ENCODE data around the gene METTL23. TPM values are rescaled to one million over a fixed set of nuclear protein-coding genes. Genes with fewer than 3 reads are reported as not detected.
A peak's percentile ranks its signal among the peaks of the same experiment; 100 is the strongest.

The METTL23 gene
- total and polyA plus RNA-seq, 4 donors = 23.1 to 43.1 (median 36.1) TPM

DNA sequence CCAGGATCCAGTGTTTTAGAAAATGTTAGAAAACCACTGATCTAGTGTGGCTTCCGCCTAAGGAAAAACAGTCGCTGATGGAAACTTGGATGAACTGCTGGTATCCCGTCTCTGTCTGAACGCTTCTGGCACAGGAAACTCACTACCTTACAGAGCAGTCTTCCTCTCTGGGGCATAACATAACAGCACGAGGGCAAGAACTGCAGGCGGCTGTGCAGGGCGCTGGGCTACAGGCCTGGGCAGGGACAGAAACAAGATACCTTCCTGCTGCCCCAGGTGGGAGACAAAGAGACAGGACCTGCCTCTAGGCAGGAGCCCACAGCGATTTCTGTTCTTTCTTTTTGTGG, 26.4 kb upstream of the METTL23 start:
- Histone ChIP-seq H3K4me1 (ENCODE audit: control insufficient read depth in 5 of 5, insufficient read depth in 5 of 5, low read length in 5 of 5) (peaks cover 18 to 41% (median 29%) of the 10 kb centered on the region in 5 donors), H3K9ac (ENCODE audit: insufficient read depth in 1 of 2, low read length in 2 of 2) (peak overlapping the region in 1 of 2 donors; percentile 35), H3K27ac (ENCODE audit: low read depth in 1 of 2, low read length in 1 of 2) (peak overlapping the region; percentile 87 to 92), H3K27me3 (ENCODE audit: control insufficient read depth in 3 of 3, insufficient read depth in 3 of 3, low read length in 2 of 3) (no peaks in the 10 kb centered on the region), H3K4me3 (no peak overlapping the region), H3K9me3 (ENCODE audit: control insufficient read depth in 4 of 4, insufficient read depth in 3 of 4, low read length in 3 of 4) (peaks cover 0 to 2% (median 0%) of the 10 kb centered on the region in 4 donors), H3K36me3 (ENCODE audit: control insufficient read depth in 4 of 4, insufficient read depth in 4 of 4, low read length in 4 of 4) (peaks cover 0 to 5% (median 0%) of the 10 kb centered on the region in 4 donors)
- ATAC-seq (ENCODE audit: insufficient read depth, low FRiP score) = no peak
- no peak for DNase-seq
- 58 to 76% methylated on average over 8 of the region's 8 CpGs for WGBS, 2 donors
- TF ChIP-seq, protein P1, sequence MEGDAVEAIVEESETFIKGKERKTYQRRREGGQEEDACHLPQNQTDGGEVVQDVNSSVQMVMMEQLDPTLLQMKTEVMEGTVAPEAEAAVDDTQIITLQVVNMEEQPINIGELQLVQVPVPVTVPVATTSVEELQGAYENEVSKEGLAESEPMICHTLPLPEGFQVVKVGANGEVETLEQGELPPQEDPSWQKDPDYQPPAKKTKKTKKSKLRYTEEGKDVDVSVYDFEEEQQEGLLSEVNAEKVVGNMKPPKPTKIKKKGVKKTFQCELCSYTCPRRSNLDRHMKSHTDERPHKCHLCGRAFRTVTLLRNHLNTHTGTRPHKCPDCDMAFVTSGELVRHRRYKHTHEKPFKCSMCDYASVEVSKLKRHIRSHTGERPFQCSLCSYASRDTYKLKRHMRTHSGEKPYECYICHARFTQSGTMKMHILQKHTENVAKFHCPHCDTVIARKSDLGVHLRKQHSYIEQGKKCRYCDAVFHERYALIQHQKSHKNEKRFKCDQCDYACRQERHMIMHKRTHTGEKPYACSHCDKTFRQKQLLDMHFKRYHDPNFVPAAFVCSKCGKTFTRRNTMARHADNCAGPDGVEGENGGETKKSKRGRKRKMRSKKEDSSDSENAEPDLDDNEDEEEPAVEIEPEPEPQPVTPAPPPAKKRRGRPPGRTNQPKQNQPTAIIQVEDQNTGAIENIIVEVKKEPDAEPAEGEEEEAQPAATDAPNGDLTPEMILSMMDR (IDR thresholded peaks at IDR 0.05; ENCODE audit: control extremely low read depth, extremely low read depth) = no peak

DNA sequence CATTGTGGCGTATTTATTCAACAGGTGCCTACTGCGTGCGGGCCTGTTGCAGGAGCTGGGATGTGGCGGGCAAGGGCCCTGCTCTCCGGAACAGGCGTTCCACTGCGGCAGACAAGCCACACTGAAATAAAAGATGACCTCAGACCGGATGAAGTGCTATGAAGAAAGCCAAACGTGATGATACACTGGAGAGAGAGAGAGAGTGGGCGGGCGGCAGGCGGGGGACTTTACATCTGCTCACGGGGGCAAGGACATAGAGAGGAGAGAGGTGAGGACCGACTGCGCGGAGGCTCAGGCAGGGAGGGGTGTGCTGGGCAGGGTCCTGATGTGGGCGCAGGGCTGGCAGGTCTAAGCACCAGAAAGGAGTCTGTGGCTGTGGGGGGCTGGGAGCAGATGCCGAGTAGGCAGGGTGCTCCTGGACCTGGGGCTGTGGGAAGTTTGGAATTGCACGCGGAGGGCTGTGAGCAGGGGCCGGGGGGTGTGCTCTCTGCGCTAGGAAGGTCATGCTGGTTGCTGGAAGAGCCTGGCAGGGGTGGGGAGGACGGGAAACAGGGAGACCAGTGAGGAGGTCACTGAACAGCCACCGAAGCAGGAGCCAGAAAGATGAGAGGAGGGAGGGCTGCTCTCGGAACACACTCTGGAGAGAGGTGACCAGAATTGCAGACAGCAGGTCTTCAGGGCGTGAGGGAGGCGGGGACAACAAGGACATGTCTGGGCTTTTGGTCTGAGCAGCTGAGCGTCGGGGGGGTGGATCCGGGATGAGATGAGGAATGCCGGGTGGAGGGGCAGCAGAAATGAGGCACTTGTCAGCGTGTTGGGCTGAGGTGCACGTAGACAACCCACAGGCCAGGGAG, 25.8 kb upstream of the METTL23 start:
- Histone ChIP-seq H3K4me3 (no peak overlapping the region), H3K27ac (ENCODE audit: low read depth in 1 of 2, low read length in 1 of 2) (peak overlapping the region; percentile 87 to 92), H3K36me3 (ENCODE audit: control insufficient read depth in 4 of 4, insufficient read depth in 4 of 4, low read length in 4 of 4) (peaks cover 0 to 5% (median 0%) of the 10 kb centered on the region in 4 donors), H3K9me3 (ENCODE audit: control insufficient read depth in 4 of 4, insufficient read depth in 3 of 4, low read length in 3 of 4) (no peaks in the 10 kb centered on the region), H3K27me3 (ENCODE audit: control insufficient read depth in 3 of 3, insufficient read depth in 3 of 3, low read length in 2 of 3) (no peaks in the 10 kb centered on the region), H3K9ac (ENCODE audit: insufficient read depth in 1 of 2, low read length in 2 of 2) (peak overlapping the region in 1 of 2 donors; percentile 35), H3K4me1 (ENCODE audit: control insufficient read depth in 5 of 5, insufficient read depth in 5 of 5, low read length in 5 of 5) (peaks cover 18 to 39% (median 28%) of the 10 kb centered on the region in 5 donors)
- TF ChIP-seq, protein P1 (IDR thresholded peaks at IDR 0.05; ENCODE audit: control extremely low read depth, extremely low read depth) = no peak
- ATAC-seq (ENCODE audit: insufficient read depth, low FRiP score) (peak; percentile 17), DNase-seq (peak; percentile 76 to 91 (median 84))
- WGBS, 2 donors = 46 to 62% methylated on average over 33 of the region's 33 CpGs

DNA sequence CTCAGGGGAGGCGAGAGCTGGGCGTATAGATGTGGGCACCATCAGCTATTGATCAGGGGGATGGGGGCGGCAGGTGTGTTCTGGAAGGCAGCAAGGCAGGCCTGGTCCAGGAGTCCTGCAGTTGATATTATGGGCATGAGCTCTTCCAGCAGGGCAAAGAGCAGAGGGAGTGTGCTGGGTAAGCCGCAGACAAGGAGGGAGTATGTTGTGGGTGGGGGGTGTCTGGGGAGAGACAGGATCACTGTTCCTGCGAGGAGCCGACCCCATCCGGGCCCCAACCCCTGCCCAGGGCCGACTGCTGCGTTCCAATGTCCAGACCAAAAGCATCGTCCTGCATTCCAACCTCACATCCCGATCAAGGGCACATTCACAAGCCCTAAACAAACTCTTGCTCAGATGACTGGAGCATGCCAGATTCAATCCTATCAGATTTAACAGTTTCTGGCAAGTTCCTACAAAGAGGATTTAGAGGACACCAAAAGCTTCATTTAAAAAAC, 25.1 kb upstream of the METTL23 start:
- WGBS, 2 donors = 63 to 92% methylated on average over 11 of the region's 11 CpGs
- peak overlapping the region in 1 of 2 donors; percentile 32 for H3K9ac ChIP-seq (ENCODE audit: insufficient read depth in 1 of 2, low read length in 2 of 2)
- peaks cover 14 to 39% (median 28%) of the 10 kb centered on the region in 5 donors for H3K4me1 ChIP-seq (ENCODE audit: control insufficient read depth in 5 of 5, insufficient read depth in 5 of 5, low read length in 5 of 5)
- peak in 1 of 3 donors; percentile 44 for DNase-seq
- peaks cover 0 to 5% (median 0%) of the 10 kb centered on the region in 4 donors for H3K36me3 ChIP-seq (ENCODE audit: control insufficient read depth in 4 of 4, insufficient read depth in 4 of 4, low read length in 4 of 4)
- peak overlapping the region; percentile 87 to 92 for H3K27ac ChIP-seq (ENCODE audit: low read depth in 1 of 2, low read length in 1 of 2)
- no peak for ATAC-seq (ENCODE audit: insufficient read depth, low FRiP score)
- H3K9me3 ChIP-seq (ENCODE audit: control insufficient read depth in 4 of 4, insufficient read depth in 3 of 4, low read length in 3 of 4) = peaks cover 0 to 2% (median 0%) of the 10 kb centered on the region in 4 donors
- TF ChIP-seq, protein P1 (IDR thresholded peaks at IDR 0.05; ENCODE audit: control extremely low read depth, extremely low read depth) = no peak
- H3K27me3 ChIP-seq (ENCODE audit: control insufficient read depth in 3 of 3, insufficient read depth in 3 of 3, low read length in 2 of 3) = no peaks in the 10 kb centered on the region
- H3K4me3 ChIP-seq = no peak overlapping the region
